Liver (tissue), 9 donors: Measurements from ENCODE around the gene RPTOR. TPM values are rescaled to one million over a fixed set of nuclear protein-coding genes. Genes with fewer than 3 reads are reported as not detected.

Experiments used
- DNase-seq: peaks from one replicate; pipeline ENCODE4 v3.0.0-alpha.2; 2017; ENCODE audit warnings: low spot score
- H3K27ac ChIP-seq, 2 donors: one replicate each; pipeline ENCODE4 v1.7.0; 2013; ENCODE audit warnings: inconsistent platforms in 2 of 2, low read length in 2 of 2, control low read depth in 1 of 2, low read depth in 1 of 2, mild to moderate bottlenecking in 1 of 2
- H3K27me3 ChIP-seq, 4 donors: one replicate each; pipeline versions ENCODE4 v1.6.1 to v1.7.0; 2013; ENCODE audit warnings: low read length in 3 of 4, inconsistent platforms in 1 of 4, mild to moderate bottlenecking in 1 of 4, moderate library complexity in 1 of 4; ENCODE audit not compliant: control insufficient read depth in 4 of 4, insufficient read depth in 4 of 4
- H3K36me3 ChIP-seq, 4 donors: one replicate each; pipeline versions ENCODE4 v1.6.1 to v1.7.0; 2013; ENCODE audit warnings: low read length in 3 of 4, mild to moderate bottlenecking in 3 of 4, low read depth in 1 of 4, moderate library complexity in 1 of 4; ENCODE audit not compliant: control insufficient read depth in 4 of 4, insufficient read depth in 3 of 4
- H3K4me1 ChIP-seq, 4 donors: one replicate each; pipeline versions ENCODE4 v1.6.1 to v1.7.0; 2013; ENCODE audit warnings: low read length in 3 of 4, mild to moderate bottlenecking in 3 of 4, moderate library complexity in 1 of 4; ENCODE audit not compliant: control insufficient read depth in 4 of 4, insufficient read depth in 4 of 4
- H3K4me3 ChIP-seq, 3 donors: one replicate each; pipeline versions ENCODE4 v1.6.1 to v1.7.0; 2013; ENCODE audit warnings: low read length in 3 of 3, control low read depth in 1 of 3, low read depth in 1 of 3, mild to moderate bottlenecking in 1 of 3
- H3K9ac ChIP-seq, 2 donors: one replicate each; pipeline ENCODE4 v1.7.0; 2013; ENCODE audit warnings: low read length in 2 of 2, mild to moderate bottlenecking in 2 of 2, moderate library complexity in 2 of 2, control low read depth in 1 of 2, low read depth in 1 of 2
- H3K9me3 ChIP-seq, 4 donors: one replicate each; pipeline versions ENCODE4 v1.6.1 to v1.7.0; 2013; ENCODE audit warnings: low read length in 3 of 4; ENCODE audit not compliant: control insufficient read depth in 4 of 4
- ATF3 ChIP-seq: IDR thresholded peaks from 2 replicates; pipeline ENCODE4 v1.6.1; 2016; ENCODE audit warnings: antibody characterized with exemption
- CTCF ChIP-seq: fragments of 150-350 bp; IDR thresholded peaks from 2 replicates; pipeline ENCODE4 v1.5.1; 2017; ENCODE audit warnings: improper control_type of control experiment, low read depth, low read length; ENCODE audit not compliant: missing input control
- EGR1 ChIP-seq, 2 donors: IDR thresholded peaks; 2 replicates each; pipeline ENCODE4 v1.6.1; 2016 to 2018; ENCODE audit warnings: antibody characterized with exemption in 2 of 2, low read depth in 2 of 2
- FOXA1 ChIP-seq: IDR thresholded peaks from 2 replicates; pipeline ENCODE4 v1.6.1; 2016; ENCODE audit warnings: antibody characterized with exemption
- FOXA2 ChIP-seq: IDR thresholded peaks from 2 replicates; pipeline ENCODE4 v1.6.1; 2016; ENCODE audit warnings: antibody characterized with exemption
- GABPA ChIP-seq, 2 donors: IDR thresholded peaks in 1 of 2; conservative IDR thresholded peaks in 1 of 2; 2 replicates each; pipeline ENCODE4 v1.6.1; 2016; ENCODE audit warnings: antibody characterized with exemption in 2 of 2, mild to moderate bottlenecking in 1 of 2, moderate library complexity in 1 of 2
- HNF4A ChIP-seq, 2 donors: conservative IDR thresholded peaks; 2 replicates each; pipeline ENCODE4 v1.6.1; 2016; ENCODE audit warnings: antibody characterized with exemption in 2 of 2, mild to moderate bottlenecking in 2 of 2
- HNF4G ChIP-seq: IDR thresholded peaks from 2 replicates; pipeline ENCODE4 v1.6.1; 2016; ENCODE audit warnings: antibody characterized with exemption
- JUND ChIP-seq, 2 donors: IDR thresholded peaks; 2 replicates each; pipeline ENCODE4 v1.6.1; 2016; ENCODE audit warnings: antibody characterized with exemption in 2 of 2
- MAX ChIP-seq: IDR thresholded peaks from 2 replicates; pipeline ENCODE4 v1.6.1; 2016; ENCODE audit warnings: antibody characterized with exemption
- NR2F2 ChIP-seq: IDR thresholded peaks from 2 replicates; pipeline ENCODE4 v1.6.1; 2016; ENCODE audit warnings: antibody characterized with exemption
- RAD21 ChIP-seq, 2 donors: IDR thresholded peaks; 2 replicates each; pipeline ENCODE4 v1.6.1; 2016; ENCODE audit warnings: antibody characterized with exemption in 2 of 2, mild to moderate bottlenecking in 2 of 2
- REST ChIP-seq: IDR thresholded peaks from 2 replicates; pipeline ENCODE4 v1.6.1; 2016; ENCODE audit warnings: antibody characterized with exemption, mild to moderate bottlenecking
- RXRA ChIP-seq, 2 donors: IDR thresholded peaks; 2 replicates each; pipeline ENCODE4 v1.6.1; 2017 to 2018; ENCODE audit warnings: antibody characterized with exemption in 2 of 2, mild to moderate bottlenecking in 1 of 2
- SP1 ChIP-seq: IDR thresholded peaks from 2 replicates; pipeline ENCODE4 v1.6.1; 2018; ENCODE audit warnings: antibody characterized with exemption, mild to moderate bottlenecking
- TAF1 ChIP-seq: conservative IDR thresholded peaks from 2 replicates; pipeline ENCODE4 v1.6.1; 2016; ENCODE audit warnings: antibody characterized with exemption, mild to moderate bottlenecking
- YY1 ChIP-seq: IDR thresholded peaks from 2 replicates; pipeline ENCODE4 v1.6.1; 2016; ENCODE audit warnings: antibody characterized with exemption, mild to moderate bottlenecking
- ZBTB33 ChIP-seq: IDR thresholded peaks from 2 replicates; pipeline ENCODE4 v1.6.1; 2016; ENCODE audit warnings: antibody characterized with exemption
- WGBS: extraction: QIAGEN DNeasy Blood & Tissue Kit; methylation state at CpG from one replicate; pipeline ENCODE4 v1.1.7; 2013; 5-methylcytosine and 5-hydroxymethylcytosine counted together
- polyA plus RNA-seq, 2 donors: library from polyadenylated mRNA; stranded (reverse) in 1 of 2; unstranded in 1 of 2; fragments of 200-250 nt in 1 of 2; fragments of >200 nt in 1 of 2; fragmentation: Nextera tagmentation in 1 of 2; extraction: Ambion mirVana in 1 of 2; gene quantifications; one replicate each; pipeline versions ENCODE4 v1.2.1 to v1.2.3, GENCODE V29; 2013 to 2015
- total RNA-seq, 2 donors: library from RNA; depleted of rRNA; stranded (reverse); fragments of >200 nt; gene quantifications; one replicate each; pipeline ENCODE4 v1.2.3, GENCODE V29; 2014
- donor health status: healthy.
- donor health status: healthy.
- donor health status: healthy.
- donor health status: healthy.
- donor health status: healthy.

RPTOR gene
- total and polyA plus RNA-seq, 4 donors = 4.8 to 25.4 (median 11.6) TPM

GRCh38 chr17:80659651-80660050, 115.0 kb downstream of the RPTOR start:
- H3K9ac ChIP-seq = no peak overlapping the region
- DNase-seq = no peak
- WGBS = 98% methylated on average over 12 of the region's 12 CpGs

GRCh38 chr17:80660527-80661198, 116.0 kb downstream of the RPTOR start:
- no peak for DNase-seq
- no peaks in the 10 kb centered on the region for H3K27me3 ChIP-seq
- no peak overlapping the region for H3K27ac ChIP-seq
- TF ChIP-seq REST (no peak), GABPA (IDR thresholded peaks at IDR 0.05 in 1 of 2, conservative IDR thresholded peaks at IDR 0.05 in 1 of 2) (no peak), RAD21 (IDR thresholded peaks at IDR 0.05) (no peak), SP1 (no peak), JUND (IDR thresholded peaks at IDR 0.05) (no peak), FOXA2 (no peak), ATF3 (no peak), CTCF (no peak), MAX (no peak), HNF4G (no peak), YY1 (no peak), FOXA1 (no peak), ZBTB33 (no peak), NR2F2 (no peak), RXRA (IDR thresholded peaks at IDR 0.05) (no peak), EGR1 (IDR thresholded peaks at IDR 0.05; ENCODE audit: low read depth in 2 of 2) (no peak), TAF1 (no peak), HNF4A (conservative IDR thresholded peaks at IDR 0.05) (no peak)
- 96% methylated on average over 13 of the region's 13 CpGs for WGBS
- peaks cover 0 to 2% (median 0%) of the 10 kb centered on the region in 4 donors for H3K9me3 ChIP-seq
- H3K36me3 ChIP-seq = no peaks in the 10 kb centered on the region
- no peak overlapping the region for H3K4me3 ChIP-seq
- no peaks in the 10 kb centered on the region for H3K4me1 ChIP-seq
- no peak overlapping the region for H3K9ac ChIP-seq

More at GRCh38 chr17:80659651-80660050, 115.0 kb downstream of the RPTOR start:
- no peaks in the 10 kb centered on the region for H3K27me3 ChIP-seq
- H3K36me3 ChIP-seq = no peaks in the 10 kb centered on the region
- H3K9me3 ChIP-seq = peaks cover 0 to 2% (median 0%) of the 10 kb centered on the region in 4 donors
- no peak overlapping the region for H3K27ac ChIP-seq
- no peak overlapping the region for H3K4me3 ChIP-seq
- TF ChIP-seq RXRA (IDR thresholded peaks at IDR 0.05) (no peak), HNF4A (conservative IDR thresholded peaks at IDR 0.05) (no peak), FOXA1 (no peak), SP1 (no peak), MAX (no peak), HNF4G (no peak), TAF1 (no peak)
- H3K4me1 ChIP-seq = no peaks in the 10 kb centered on the region
